Keratinocyte (primary cell): Measurements from ENCODE around the gene COX8A.

Experiments used
- EZH2 ChIP-seq: IDR thresholded peaks from one replicate; pipeline ENCODE4 v1.6.1; 2012; ENCODE audit warnings: inconsistent platforms, mild to moderate bottlenecking, low read length, moderate library complexity
- TF ChIP-seq, protein P1 (sequence below), 3 experiments: IDR thresholded peaks in 1 of 3; conservative IDR thresholded peaks in 1 of 3; optimal IDR thresholded peaks in 1 of 3; 2 replicates in 2 of 3; 3 replicates in 1 of 3; pipeline versions ENCODE3 to v1.5.1; 2011; ENCODE audit warnings: low read length in 3 of 3, mild to moderate bottlenecking in 3 of 3, moderate library complexity in 2 of 3, control low read depth in 1 of 3, inconsistent platforms in 1 of 3; ENCODE audit not compliant: insufficient read depth in 2 of 3; ENCODE audit errors: extremely low read depth in 1 of 3

DNA sequence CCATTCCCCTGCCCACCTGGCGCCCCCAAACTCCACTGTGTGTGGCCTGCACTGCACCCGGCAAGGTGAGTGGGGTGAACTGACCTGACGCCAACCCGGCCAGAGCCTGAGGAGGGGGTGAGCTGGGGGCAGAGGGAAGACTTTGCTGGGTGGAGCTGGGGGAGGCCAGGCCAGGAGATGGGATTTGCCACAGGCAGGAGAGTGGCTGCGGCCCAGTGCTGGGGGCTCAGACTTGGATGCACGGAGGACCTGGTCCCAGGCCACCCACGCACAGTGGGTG lies 43.5 kb downstream of the COX8A start:
- TF ChIP-seq, protein P1, sequence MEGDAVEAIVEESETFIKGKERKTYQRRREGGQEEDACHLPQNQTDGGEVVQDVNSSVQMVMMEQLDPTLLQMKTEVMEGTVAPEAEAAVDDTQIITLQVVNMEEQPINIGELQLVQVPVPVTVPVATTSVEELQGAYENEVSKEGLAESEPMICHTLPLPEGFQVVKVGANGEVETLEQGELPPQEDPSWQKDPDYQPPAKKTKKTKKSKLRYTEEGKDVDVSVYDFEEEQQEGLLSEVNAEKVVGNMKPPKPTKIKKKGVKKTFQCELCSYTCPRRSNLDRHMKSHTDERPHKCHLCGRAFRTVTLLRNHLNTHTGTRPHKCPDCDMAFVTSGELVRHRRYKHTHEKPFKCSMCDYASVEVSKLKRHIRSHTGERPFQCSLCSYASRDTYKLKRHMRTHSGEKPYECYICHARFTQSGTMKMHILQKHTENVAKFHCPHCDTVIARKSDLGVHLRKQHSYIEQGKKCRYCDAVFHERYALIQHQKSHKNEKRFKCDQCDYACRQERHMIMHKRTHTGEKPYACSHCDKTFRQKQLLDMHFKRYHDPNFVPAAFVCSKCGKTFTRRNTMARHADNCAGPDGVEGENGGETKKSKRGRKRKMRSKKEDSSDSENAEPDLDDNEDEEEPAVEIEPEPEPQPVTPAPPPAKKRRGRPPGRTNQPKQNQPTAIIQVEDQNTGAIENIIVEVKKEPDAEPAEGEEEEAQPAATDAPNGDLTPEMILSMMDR (optimal IDR thresholded peaks at IDR 0.05 in 1 of 3, IDR thresholded peaks at IDR 0.05 in 1 of 3, conservative IDR thresholded peaks at IDR 0.05 in 1 of 3; ENCODE audit: extremely low read depth in 1 of 3, insufficient read depth in 2 of 3, low read length in 3 of 3), result no peak
- no peak for TF ChIP-seq EZH2
